ENCODE measurements around the gene ACOXL.

GRCh38 chr2:111025288-111025687 is 292.9 kb downstream of the ACOXL start:
- TF ChIP-seq CTCF (IDR thresholded peaks at IDR 0.05 in 2 of 3, conservative IDR thresholded peaks at IDR 0.05 in 1 of 3; ENCODE audit: control insufficient read depth in 2 of 3, extremely low read depth in 1 of 3, insufficient read depth in 1 of 3, low read depth in 3 of 3, low read length in 3 of 3) = no peak
- TF ChIP-seq GATAD2B (conservative IDR thresholded peaks at IDR 0.05; ENCODE audit: low read depth) = no peak
- TF ChIP-seq MEF2A (IDR thresholded peaks at IDR 0.05; ENCODE audit: insufficient read depth, low read depth, low read length) = no peak
- TF ChIP-seq JUNB (IDR thresholded peaks at IDR 0.05) = no peak
- TF ChIP-seq POLR2AphosphoS2 (IDR thresholded peaks at IDR 0.05; ENCODE audit: low read depth, low read length) = no peak
- no peak for TF ChIP-seq MYB (IDR thresholded peaks at IDR 0.05; ENCODE audit: borderline replicate concordance, low read depth, low read length)
- no peak for TF ChIP-seq NFYB (IDR thresholded peaks at IDR 0.05; ENCODE audit: insufficient read depth, low read depth, low read length)

All from GM12878 (cell line).